ENCODE data around the gene AXIN2. TPM values are rescaled to one million over a fixed set of nuclear protein-coding genes. Genes with fewer than 3 reads are reported as not detected.

The AXIN2 gene
- total RNA-seq, 2 experiments from 2014 or later, result 2.3 to 2.5 TPM

DNA sequence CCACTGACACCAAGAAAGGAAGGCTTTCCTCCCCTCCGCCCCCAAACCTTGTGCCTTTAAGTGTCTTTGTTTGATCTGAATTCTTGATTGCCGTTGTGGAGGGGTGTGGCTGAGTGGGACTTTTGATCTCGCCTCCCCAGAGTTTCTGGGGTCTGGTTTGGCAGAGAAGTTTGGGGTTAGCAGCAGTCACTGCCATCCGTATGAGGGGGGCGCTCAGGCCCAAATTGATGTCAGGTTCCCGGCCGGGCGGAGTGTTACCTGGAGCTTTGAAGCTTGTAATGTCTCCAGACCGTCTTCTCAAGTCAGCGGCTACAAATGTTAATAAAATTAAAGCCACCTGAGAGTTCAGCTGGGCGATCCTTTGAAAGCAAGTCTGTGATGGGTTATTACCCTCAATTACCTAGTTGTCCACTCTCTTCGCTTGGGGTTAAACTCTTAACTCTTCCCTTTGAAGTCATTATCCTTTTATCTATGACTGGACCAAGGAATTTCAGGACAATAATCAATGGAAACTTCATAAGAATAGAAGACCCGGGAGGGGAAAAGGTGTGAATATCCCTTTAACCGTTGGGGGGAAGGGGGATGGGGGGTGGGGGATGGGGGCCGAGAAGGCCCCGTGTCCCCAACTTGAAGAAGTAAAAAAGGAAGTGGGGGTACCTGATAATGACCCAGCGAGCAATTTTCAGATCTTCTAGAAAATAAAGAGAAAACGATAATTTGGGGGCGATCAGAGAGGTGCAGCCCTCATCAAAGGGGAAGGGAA is 31.8 kb upstream of the AXIN2 start:
- no peaks in the 10 kb centered on the region for H3K27me3 Mint-ChIP-seq (ENCODE audit: low read depth)
- H3K4me1 Mint-ChIP-seq (ENCODE audit: low read depth), result peaks cover 33% of the 10 kb centered on the region
- intact Hi-C loops (cut with micrococcal nuclease), result no loop called here
- peak overlapping the region; percentile 71 for H3K4me3 Mint-ChIP-seq
- CTCF ChIA-PET, result no interaction called here
- no peak for DNase-seq
- H3K9me3 Mint-ChIP-seq, result no peaks in the 10 kb centered on the region
- no peak overlapping the region for H3K27ac Mint-ChIP-seq
- no peaks in the 10 kb centered on the region for H3K36me3 Mint-ChIP-seq (ENCODE audit: low read depth)

DNA sequence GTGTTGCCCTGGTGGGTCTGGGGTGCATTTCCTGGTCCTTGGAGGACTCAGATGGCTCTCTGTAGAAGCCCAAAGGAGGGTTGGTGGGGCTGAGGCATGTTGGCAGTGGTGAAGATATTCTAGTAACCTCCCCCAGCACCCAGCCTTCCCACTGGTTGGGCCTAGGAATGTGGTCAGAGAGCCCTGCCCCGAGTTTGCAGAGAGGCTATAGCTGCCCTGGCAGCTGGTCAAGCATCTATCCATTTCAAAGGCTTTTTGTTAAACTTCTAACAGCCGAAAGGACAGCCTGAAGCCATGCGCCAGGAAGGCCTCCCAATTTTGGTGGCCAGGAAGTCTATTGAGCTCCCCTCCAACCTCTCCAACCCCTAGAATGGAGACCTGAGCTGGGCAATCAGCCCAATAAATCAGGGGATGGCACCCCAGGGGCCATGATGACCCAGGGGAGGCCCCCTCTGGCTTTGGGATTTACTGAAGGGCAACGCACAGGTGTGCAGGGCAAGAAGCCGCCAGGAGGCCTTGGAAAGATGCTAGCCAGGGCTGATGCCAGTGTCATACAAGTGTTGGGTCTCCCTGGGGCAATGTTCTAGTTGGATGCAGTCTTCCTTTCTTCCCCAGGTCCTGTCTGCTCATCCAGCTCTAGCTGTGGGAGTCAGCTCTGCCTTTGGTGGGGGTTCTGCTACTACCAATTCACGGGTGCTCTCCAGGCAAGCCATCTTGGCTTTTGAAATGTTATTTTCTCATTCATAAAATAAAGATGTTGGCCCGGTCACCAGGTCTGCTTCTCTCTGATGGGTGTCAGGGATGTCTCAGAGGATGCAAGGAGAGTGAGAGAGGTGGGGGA is 30.9 kb upstream of the AXIN2 start:
- no peaks in the 10 kb centered on the region for H3K27me3 Mint-ChIP-seq (ENCODE audit: low read depth)
- H3K9me3 Mint-ChIP-seq, result no peaks in the 10 kb centered on the region
- intact Hi-C loops (cut with micrococcal nuclease), result no loop called here
- H3K36me3 Mint-ChIP-seq (ENCODE audit: low read depth), result no peaks in the 10 kb centered on the region
- no peak overlapping the region for H3K4me3 Mint-ChIP-seq
- H3K4me1 Mint-ChIP-seq (ENCODE audit: low read depth), result peaks cover 40% of the 10 kb centered on the region
- no peak overlapping the region for H3K27ac Mint-ChIP-seq
- CTCF ChIA-PET, result no interaction called here
- DNase-seq, result no peak

DNA sequence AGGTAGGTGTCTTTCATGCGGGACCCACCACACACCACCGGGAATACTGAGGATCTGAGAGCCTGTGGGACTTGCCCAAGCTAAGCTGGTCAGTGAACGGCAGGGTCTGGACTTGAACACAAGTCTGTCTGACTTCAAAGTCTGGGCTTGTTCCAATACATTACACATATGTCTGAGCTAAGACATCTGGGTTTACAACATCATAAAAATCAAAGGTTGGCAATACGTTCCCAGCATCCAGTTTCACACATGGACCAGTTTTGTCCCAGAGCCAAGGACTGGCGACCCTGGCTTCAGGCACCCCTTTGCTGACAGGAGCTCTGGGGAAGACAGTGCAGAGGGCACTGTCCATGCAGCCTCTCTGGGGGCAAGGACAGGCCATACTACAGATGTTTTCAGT is 27.9 kb upstream of the AXIN2 start:
- no peak overlapping the region for H3K27ac Mint-ChIP-seq
- peaks cover 53% of the 10 kb centered on the region for H3K4me1 Mint-ChIP-seq (ENCODE audit: low read depth)
- intact Hi-C loops (cut with micrococcal nuclease), result no loop called here
- no peak overlapping the region for H3K4me3 Mint-ChIP-seq
- CTCF ChIA-PET, result interaction anchor here (0.6 kb wide), 1 partner anchor 567 kb away, joined by 3 read pairs; no protein-coding TSS in a partner anchor
- H3K36me3 Mint-ChIP-seq (ENCODE audit: low read depth), result no peaks in the 10 kb centered on the region
- no peaks in the 10 kb centered on the region for H3K9me3 Mint-ChIP-seq
- no peaks in the 10 kb centered on the region for H3K27me3 Mint-ChIP-seq (ENCODE audit: low read depth)
- DNase-seq, result no peak

DNA sequence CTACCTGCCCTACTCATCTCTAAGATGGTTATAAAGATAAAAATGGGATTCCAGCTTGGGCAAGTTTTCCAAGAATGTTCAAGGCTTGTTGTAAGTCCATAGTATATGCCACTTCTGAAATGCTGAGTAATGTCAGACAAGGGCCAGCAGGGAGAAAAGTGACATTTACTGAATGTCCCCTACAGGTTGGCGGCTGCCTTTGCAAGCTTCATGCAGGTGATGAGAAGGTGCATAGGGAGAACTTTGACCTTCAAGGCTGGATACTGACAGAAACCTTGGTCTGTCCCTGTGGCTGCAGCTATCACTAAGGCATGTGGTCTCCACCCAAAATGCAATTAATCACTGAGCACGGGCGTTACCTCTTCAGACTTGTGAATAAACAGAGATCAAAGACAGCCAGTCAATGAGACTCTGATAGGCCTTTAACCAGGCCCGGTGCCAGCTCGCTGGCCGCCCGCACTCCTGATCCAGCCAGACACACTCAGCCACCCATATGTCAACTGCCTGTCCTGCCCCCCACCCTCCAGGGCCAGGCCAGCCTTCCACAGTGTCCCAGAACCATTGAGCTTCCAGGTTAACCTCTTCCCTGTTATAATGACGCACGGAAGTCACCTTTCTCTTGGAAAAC is 26.8 kb upstream of the AXIN2 start:
- H3K9me3 Mint-ChIP-seq, result no peaks in the 10 kb centered on the region
- H3K4me3 Mint-ChIP-seq, result no peak overlapping the region
- no peaks in the 10 kb centered on the region for H3K36me3 Mint-ChIP-seq (ENCODE audit: low read depth)
- H3K27me3 Mint-ChIP-seq (ENCODE audit: low read depth), result no peaks in the 10 kb centered on the region
- H3K27ac Mint-ChIP-seq, result no peak overlapping the region
- H3K4me1 Mint-ChIP-seq (ENCODE audit: low read depth), result peaks cover 50% of the 10 kb centered on the region
- CTCF ChIA-PET, result no interaction called here
- DNase-seq, result no peak
- intact Hi-C loops (cut with micrococcal nuclease), result no loop called here

DNA sequence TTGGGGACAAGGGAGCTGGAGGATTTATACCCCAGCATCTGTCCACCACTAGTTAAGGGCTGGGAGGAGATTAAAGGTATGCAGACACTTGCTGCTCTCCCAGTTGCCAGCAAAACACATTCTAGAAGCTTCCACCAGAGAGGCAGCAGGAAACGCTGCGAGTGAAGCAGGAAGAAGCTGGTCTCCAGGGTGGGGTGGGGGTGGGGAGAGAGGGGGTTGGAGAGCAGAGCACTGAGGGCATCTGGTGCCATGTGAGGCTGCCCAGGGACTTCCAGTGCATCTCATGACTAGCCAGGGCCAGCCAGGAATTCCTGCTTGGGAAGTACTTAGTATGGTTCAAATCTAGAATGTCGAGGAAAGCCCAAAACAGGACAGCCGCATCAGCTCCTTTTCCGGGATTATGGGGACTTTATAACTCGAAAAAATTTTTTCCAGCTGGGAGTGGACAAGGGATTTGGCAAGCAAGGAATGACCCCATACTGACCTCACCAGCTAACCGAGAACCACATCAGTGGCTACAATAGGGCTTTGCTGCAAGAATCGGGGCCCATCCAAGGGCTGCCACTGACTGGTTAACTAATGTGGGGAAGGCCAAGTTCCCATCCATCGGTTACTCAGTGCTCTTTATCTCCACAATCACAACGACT is 26.2 kb upstream of the AXIN2 start:
- CTCF ChIA-PET, result interaction anchor here (1.4 to 2.1 kb wide), 3 partner anchors 8 to 49 kb away, joined by 3 to 12 read pairs (median 5); no protein-coding TSS in a partner anchor
- H3K27ac Mint-ChIP-seq, result no peak overlapping the region
- no peaks in the 10 kb centered on the region for H3K36me3 Mint-ChIP-seq (ENCODE audit: low read depth)

DNA sequence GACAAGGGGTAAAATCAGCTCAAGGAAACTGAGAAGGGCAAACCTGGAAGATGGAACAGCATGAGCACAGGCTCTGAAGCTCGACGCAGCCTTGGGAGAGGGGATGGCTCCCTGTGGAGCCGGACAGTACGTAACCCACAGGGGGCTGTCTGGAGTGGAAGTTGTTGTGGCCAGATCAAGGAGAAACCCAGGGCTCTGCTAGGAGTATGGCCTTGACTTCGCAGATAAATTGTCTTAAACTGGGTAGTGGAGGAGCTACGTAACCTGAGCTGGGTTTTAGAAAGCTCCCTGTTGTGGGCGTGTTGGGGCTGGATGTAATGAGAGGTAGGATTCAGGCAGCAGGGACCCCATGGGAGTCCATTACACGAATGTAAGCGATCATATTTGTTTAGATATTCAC is 25.5 kb upstream of the AXIN2 start:
- H3K4me3 Mint-ChIP-seq, result no peak overlapping the region
- CTCF ChIA-PET, result interaction anchor here (1.4 to 2.1 kb wide), 3 partner anchors 8 to 48 kb away, joined by 3 to 12 read pairs (median 5); no protein-coding TSS in a partner anchor

More for the DNA sequence above, 26.2 kb upstream of the AXIN2 start:
- peaks cover 44% of the 10 kb centered on the region for H3K4me1 Mint-ChIP-seq (ENCODE audit: low read depth)
- no peak for DNase-seq
- intact Hi-C loops (cut with micrococcal nuclease), result no loop called here
- no peak overlapping the region for H3K4me3 Mint-ChIP-seq
- no peaks in the 10 kb centered on the region for H3K27me3 Mint-ChIP-seq (ENCODE audit: low read depth)
- no peaks in the 10 kb centered on the region for H3K9me3 Mint-ChIP-seq

DNA sequence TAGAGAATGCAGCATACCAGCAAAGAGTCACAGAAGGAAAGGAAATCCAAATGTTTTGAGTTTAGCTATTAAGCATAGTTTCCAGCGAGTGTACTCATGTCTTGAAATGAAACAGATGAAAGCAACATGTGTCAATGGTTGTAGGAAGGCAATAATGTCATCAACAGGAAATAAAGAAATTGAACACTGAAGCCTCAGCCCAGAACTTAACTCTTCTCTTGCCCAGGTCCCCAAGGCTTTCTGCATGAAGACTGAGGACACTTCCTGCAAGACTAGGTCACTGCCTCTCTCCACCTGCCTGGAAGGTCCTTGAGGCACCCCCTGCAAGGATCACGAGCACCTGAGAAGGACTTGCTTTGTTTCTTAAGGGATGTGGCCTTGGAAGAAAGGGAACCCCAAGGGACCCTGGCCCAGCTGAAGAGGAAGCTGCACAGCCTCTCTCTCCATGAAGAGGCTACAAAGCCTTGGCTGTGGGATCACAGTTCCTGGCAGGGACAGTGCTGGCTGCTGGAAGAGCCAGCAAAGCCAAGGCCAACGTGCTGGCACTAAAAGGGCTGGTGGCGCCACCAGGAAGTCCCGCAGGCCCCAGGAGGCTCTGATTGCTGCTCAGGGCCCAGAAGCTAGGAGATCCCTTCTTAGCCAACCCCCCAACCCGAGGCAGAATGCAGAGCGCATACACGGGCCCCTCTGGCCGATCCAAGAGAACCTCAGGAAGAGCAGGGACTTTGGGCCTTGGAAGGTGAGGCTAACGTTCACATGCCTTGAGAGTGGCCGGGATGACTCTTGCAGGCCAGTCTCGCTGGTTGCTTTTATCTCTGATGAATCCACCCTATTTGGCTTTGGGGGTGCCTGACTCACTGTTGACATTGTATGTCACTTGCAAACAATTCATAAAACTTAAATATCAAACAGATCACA is 23.4 kb upstream of the AXIN2 start:
- DNase-seq, result peak; percentile 18
- Mint-ChIP-seq H3K4me1 (ENCODE audit: low read depth) (peaks cover 47% of the 10 kb centered on the region), H3K27ac (peak overlapping the region; percentile 51), H3K4me3 (no peak overlapping the region), H3K9me3 (no peaks in the 10 kb centered on the region), H3K27me3 (ENCODE audit: low read depth) (no peaks in the 10 kb centered on the region), H3K36me3 (ENCODE audit: low read depth) (no peaks in the 10 kb centered on the region)
- intact Hi-C loops (cut with micrococcal nuclease), result loop anchor here (1.0 to 5.0 kb wide), 8 partner anchors 9 to 462 kb away; partner anchors contain the start of gene AXIN2
- CTCF ChIA-PET, result interaction anchor here (0.8 to 1.0 kb wide), 3 partner anchors 28 to 72 kb away, joined by 3 to 4 read pairs (median 4); no protein-coding TSS in a partner anchor

More for the DNA sequence above, 25.5 kb upstream of the AXIN2 start:
- H3K36me3 Mint-ChIP-seq (ENCODE audit: low read depth), result no peaks in the 10 kb centered on the region
- no peak for DNase-seq
- no peaks in the 10 kb centered on the region for H3K27me3 Mint-ChIP-seq (ENCODE audit: low read depth)
- no peaks in the 10 kb centered on the region for H3K9me3 Mint-ChIP-seq
- H3K27ac Mint-ChIP-seq, result no peak overlapping the region
- intact Hi-C loops (cut with micrococcal nuclease), result no loop called here
- peaks cover 43% of the 10 kb centered on the region for H3K4me1 Mint-ChIP-seq (ENCODE audit: low read depth)

DNA sequence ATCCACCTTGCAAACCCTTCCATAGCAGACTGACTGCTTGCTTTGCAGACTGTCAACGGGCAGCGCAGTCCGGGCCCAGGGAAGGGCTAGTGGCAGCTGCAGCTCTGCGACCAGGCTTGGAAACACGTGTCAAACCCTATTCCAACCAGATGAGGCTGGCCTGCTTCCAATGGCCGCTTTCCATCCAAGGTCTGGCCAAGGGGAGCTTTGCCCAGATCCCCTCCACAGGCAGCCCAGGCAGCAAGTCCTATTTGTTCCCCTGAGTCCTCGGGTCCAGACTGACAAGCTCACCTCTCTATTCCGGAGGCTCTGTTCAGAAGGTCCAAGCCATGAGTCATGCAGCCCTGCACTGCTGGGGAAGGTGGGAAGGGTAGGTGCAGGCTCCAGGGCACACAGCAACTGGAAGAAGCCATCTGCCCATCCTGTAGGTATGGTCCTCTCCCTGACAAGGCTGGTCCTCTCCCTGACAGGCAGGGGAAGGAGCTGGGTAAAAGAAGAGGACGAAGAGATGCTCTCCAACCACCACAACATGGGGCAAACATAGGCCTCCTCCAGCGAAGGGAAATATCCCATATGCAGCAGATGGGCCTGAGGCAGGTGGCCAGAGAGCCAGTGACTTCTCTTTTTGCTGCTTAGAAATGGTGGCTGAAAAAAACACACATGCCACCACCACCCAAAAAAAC is 22.6 kb upstream of the AXIN2 start:
- H3K27ac Mint-ChIP-seq, result peak overlapping the region; percentile 48
- H3K4me3 Mint-ChIP-seq, result no peak overlapping the region
- intact Hi-C loops (cut with micrococcal nuclease), result loop anchor here (1.0 to 5.0 kb wide), 8 partner anchors 10 to 461 kb away; partner anchors contain the start of gene AXIN2

DNA sequence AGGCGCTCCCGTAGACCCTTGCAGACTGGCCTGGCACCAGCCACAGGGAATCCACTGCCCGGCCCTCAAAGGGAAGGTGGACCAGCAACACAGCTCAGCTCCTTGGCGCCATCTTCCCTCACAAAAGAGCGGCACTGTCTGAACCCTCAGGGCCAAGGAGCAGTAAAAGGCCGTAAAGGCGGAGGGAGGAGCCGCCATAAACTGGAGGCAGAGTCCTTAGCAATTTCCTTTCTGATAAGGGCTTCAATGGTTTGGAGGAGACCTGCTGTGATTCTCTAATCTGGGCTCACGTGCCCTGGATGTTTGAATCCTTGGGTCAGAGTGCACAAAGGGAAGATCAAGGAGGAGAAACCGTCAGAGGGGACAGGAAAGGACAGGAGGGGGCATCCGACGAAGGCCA is 15.5 kb upstream of the AXIN2 start:
- Mint-ChIP-seq H3K27ac (no peak overlapping the region), H3K4me3 (no peak overlapping the region), H3K4me1 (ENCODE audit: low read depth) (peaks cover 4% of the 10 kb centered on the region), H3K27me3 (ENCODE audit: low read depth) (no peaks in the 10 kb centered on the region), H3K9me3 (no peaks in the 10 kb centered on the region), H3K36me3 (ENCODE audit: low read depth) (no peaks in the 10 kb centered on the region)
- intact Hi-C loops (cut with micrococcal nuclease), result no loop called here
- CTCF ChIA-PET, result no interaction called here
- DNase-seq, result no peak

More for the DNA sequence above, 22.6 kb upstream of the AXIN2 start:
- no peaks in the 10 kb centered on the region for H3K36me3 Mint-ChIP-seq (ENCODE audit: low read depth)
- no peaks in the 10 kb centered on the region for H3K27me3 Mint-ChIP-seq (ENCODE audit: low read depth)
- CTCF ChIA-PET, result interaction anchor here (0.8 to 1.0 kb wide), 3 partner anchors 28 to 73 kb away, joined by 3 to 4 read pairs (median 4); no protein-coding TSS in a partner anchor
- H3K4me1 Mint-ChIP-seq (ENCODE audit: low read depth), result peaks cover 47% of the 10 kb centered on the region
- H3K9me3 Mint-ChIP-seq, result no peaks in the 10 kb centered on the region
- peak; percentile 36 for DNase-seq

DNA sequence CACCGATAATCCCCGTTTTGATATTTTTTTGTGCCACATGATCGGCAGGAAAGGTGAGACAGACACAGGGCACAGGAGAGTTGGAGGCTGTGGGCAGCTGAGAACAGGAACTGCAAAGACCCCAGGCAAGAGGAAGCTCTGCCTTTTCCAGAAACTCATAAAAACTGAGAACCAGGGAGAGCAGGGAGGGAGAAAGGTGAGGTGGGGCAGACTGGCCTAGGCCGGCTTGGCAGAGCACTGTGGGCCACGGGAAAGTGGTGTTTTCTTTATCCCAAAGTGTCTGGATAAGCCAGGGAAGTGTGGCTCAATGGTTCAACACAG is 11.8 kb upstream of the AXIN2 start:
- Mint-ChIP-seq H3K27me3 (ENCODE audit: low read depth) (no peaks in the 10 kb centered on the region), H3K36me3 (ENCODE audit: low read depth) (no peaks in the 10 kb centered on the region), H3K9me3 (no peaks in the 10 kb centered on the region), H3K4me1 (ENCODE audit: low read depth) (no peaks in the 10 kb centered on the region), H3K4me3 (no peak overlapping the region), H3K27ac (no peak overlapping the region)
- intact Hi-C loops (cut with micrococcal nuclease), result no loop called here
- no peak for DNase-seq
- CTCF ChIA-PET, result no interaction called here
